Measurements from ENCODE around the gene ELMO3. TPM values are rescaled to one million over a fixed set of nuclear protein-coding genes. Genes with fewer than 3 reads are reported as not detected.

The ELMO3 gene
- total RNA-seq, 1 experiment from 2014 or later = 45.8 TPM

GRCh38 chr16:67246756-67247191, 47.8 kb downstream of the ELMO3 start:
- DNase-seq (ENCODE audit: low read depth, low spot score) (peak; percentile 84), ATAC-seq (peak; percentile 69)
- ChIA-PET RAD21 (ENCODE audit: low non-redundant PET in 1 of 2, low total read pairs in 2 of 2, uncharacterized antibody in 2 of 2, unreplicated experiment in 2 of 2) (interaction anchor here (0.6 to 1.6 kb wide), 4 partner anchors 20 to 170 kb away, joined by 3 to 6 read pairs (median 4); partner anchors contain the start of genes TMEM208 (in 1 of the 2) and ZDHHC1 (in 1 of the 2)), CTCF (interaction anchor here (0.7 to 4.4 kb wide), 15 partner anchors 10 to 286 kb away, joined by 3 to 17 read pairs (median 3); partner anchors contain the start of genes ATP6V0D1, CES3, ELMO3 and FBXL8), POLR2A (interaction anchor here (0.6 to 2.7 kb wide), 12 partner anchors 8 to 136 kb away, joined by 3 to 13 read pairs (median 4); partner anchors contain the start of gene TMEM208)
- Histone ChIP-seq H4K20me1 (ENCODE audit: insufficient read depth) (no peaks in the 10 kb centered on the region), H3K36me3 (ENCODE audit: control insufficient read depth in 1 of 2, insufficient read depth in 2 of 2, low read length in 2 of 2) (no peaks in the 10 kb centered on the region), H3K9ac (ENCODE audit: low read length) (peak overlapping the region; percentile 87), H3K9me3 (ENCODE audit: control insufficient read depth in 1 of 2, insufficient read depth in 1 of 2, low read depth in 1 of 2, low read length in 2 of 2) (no peaks in the 10 kb centered on the region), H3K9me2 (ENCODE audit: insufficient read depth) (no peaks in the 10 kb centered on the region), H3K4me3 (replicated peaks in 1 of 2; ENCODE audit: low read depth in 1 of 2, low read length in 2 of 2) (peak overlapping the region; percentile 71 to 92), H3K79me2 (ENCODE audit: insufficient read depth, low read length) (peaks cover 43% of the 10 kb centered on the region), H3K27me3 (ENCODE audit: insufficient read depth, low read length) (no peaks in the 10 kb centered on the region), H2AFZ (ENCODE audit: low read depth, low read length, poor library complexity, severe bottlenecking) (no peak overlapping the region), H3K4me1 (ENCODE audit: control insufficient read depth in 1 of 2, insufficient read depth in 2 of 2, low read length in 2 of 2) (peaks cover 42 to 70% of the 10 kb centered on the region in 2 experiments), H3K27ac (ENCODE audit: low read depth, low read length) (peak overlapping the region; percentile 92), H3K4me2 (ENCODE audit: low read length) (peak overlapping the region; percentile 94)
- TF ChIP-seq CTCF (IDR thresholded peaks at IDR 0.05 in 2 of 3, conservative IDR thresholded peaks at IDR 0.05 in 1 of 3; ENCODE audit: borderline replicate concordance in 1 of 3, insufficient read depth in 1 of 3, low read depth in 2 of 3, low read length in 2 of 3) (peak in 1 of 3 experiments; percentile 23; a peak in 2 of 6 replicates), EZH2 (IDR thresholded peaks at IDR 0.05) (no peak), YY1 (IDR thresholded peaks at IDR 0.05; ENCODE audit: extremely low read depth, insufficient replicate concordance, low read depth, low read length) (peak; percentile 19), ZNF274 (IDR thresholded peaks at IDR 0.05; ENCODE audit: low read depth, low read length) (no peak), POLR2A (IDR thresholded peaks at IDR 0.05; ENCODE audit: borderline replicate concordance, extremely low read depth, insufficient read depth, insufficient read length) (peak; percentile 41), POLR2AphosphoS5 (IDR thresholded peaks at IDR 0.05; ENCODE audit: low read depth, low read length) (peak; percentile 87)
- intact Hi-C loops (cut with micrococcal nuclease) = loop anchor here (2.0 to 5.0 kb wide), 2 partner anchors 30 to 171 kb away; partner anchors contain the start of gene ZDHHC1
- BruUV-seq (replicated peaks) = TSS peak; percentile 69

Data from HCT116 (cell line).